Hepatocyte (in vitro differentiated cells): ENCODE measurements around the gene G6PD.

Experiments used
- EZH2 ChIP-seq: fragments of 200-600 bp; sonication (generic); IDR thresholded peaks from 2 replicates; pipeline ENCODE4 v1.6.1; 2016; ENCODE audit warnings: antibody characterized with exemption, mild to moderate bottlenecking, borderline replicate concordance
- TF ChIP-seq, protein P1 (sequence below): fragments of 200-600 bp; sonication (generic); IDR thresholded peaks from 2 replicates; pipeline ENCODE4 v1.5.1; 2016; ENCODE audit warnings: antibody characterized with exemption, mild to moderate bottlenecking; ENCODE audit not compliant: poor library complexity

DNA sequence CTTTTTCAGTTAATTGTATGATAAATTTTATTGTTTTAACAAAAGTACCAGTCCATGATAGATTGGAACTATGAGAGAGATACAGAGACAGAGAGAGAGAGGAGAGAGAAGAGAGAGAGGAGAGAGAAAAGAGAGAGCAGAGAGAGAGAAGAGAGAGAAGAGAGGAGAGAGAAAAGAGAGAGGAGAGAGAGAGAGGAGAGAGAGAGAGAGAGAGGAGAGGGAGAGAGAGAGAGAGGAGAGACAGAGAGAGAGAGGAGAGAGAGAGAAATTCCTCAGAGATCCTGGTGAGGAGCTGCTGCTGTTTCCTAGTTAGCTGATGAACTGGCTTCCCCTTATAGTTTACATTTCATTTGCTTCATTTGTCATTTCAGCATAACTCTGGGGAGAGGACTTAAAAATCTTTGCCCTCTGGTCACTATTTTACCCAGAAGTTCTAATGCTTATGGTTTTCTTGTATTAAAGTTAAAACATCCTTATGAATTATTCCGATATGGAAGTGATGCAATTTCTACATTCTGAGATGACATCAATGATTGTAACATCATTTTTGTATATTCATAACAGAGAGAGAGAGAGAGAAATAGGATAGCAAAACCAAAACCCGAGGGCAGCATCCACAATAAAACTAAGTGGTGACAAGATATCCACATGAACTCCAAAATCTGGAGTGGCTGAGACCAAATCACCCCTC, 49.1 kb upstream of the G6PD start:
- TF ChIP-seq, protein P1, sequence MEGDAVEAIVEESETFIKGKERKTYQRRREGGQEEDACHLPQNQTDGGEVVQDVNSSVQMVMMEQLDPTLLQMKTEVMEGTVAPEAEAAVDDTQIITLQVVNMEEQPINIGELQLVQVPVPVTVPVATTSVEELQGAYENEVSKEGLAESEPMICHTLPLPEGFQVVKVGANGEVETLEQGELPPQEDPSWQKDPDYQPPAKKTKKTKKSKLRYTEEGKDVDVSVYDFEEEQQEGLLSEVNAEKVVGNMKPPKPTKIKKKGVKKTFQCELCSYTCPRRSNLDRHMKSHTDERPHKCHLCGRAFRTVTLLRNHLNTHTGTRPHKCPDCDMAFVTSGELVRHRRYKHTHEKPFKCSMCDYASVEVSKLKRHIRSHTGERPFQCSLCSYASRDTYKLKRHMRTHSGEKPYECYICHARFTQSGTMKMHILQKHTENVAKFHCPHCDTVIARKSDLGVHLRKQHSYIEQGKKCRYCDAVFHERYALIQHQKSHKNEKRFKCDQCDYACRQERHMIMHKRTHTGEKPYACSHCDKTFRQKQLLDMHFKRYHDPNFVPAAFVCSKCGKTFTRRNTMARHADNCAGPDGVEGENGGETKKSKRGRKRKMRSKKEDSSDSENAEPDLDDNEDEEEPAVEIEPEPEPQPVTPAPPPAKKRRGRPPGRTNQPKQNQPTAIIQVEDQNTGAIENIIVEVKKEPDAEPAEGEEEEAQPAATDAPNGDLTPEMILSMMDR = no peak
- TF ChIP-seq EZH2 = no peak
